Thoracic aorta (tissue), 2 donors: ENCODE data around the gene USP40. TPM values are rescaled to one million over a fixed set of nuclear protein-coding genes. Genes with fewer than 3 reads are reported as not detected.

Experiments
- ATAC-seq: fragments of 150-250 bp; one replicate; pipeline ENCODE4 v1.8.0; 2017; ENCODE audit warnings: low read depth; ENCODE audit not compliant: insufficient number of reproducible peaks, low FRiP score
- DNase-seq: peaks from one replicate; pipeline ENCODE4 v3.0.0-alpha.2; 2020; ENCODE audit warnings: low spot score
- H3K27ac ChIP-seq, 2 donors: fragments of 200-600 bp; sonication (generic); 1 replicate in 1 of 2; 2 replicates in 1 of 2; pipeline ENCODE4 v1.5.1; 2016; ENCODE audit warnings: mild to moderate bottlenecking in 2 of 2, moderate library complexity in 2 of 2
- H3K27me3 ChIP-seq: fragments of 200-600 bp; sonication (generic); replicated peaks from 2 replicates; pipeline ENCODE4 v1.6.0; 2016; ENCODE audit warnings: mild to moderate bottlenecking; ENCODE audit not compliant: insufficient read depth
- H3K36me3 ChIP-seq: fragments of 200-600 bp; sonication (generic); one replicate; pipeline ENCODE4 v1.5.1; 2016
- H3K4me1 ChIP-seq, 2 donors: fragments of 200-600 bp; sonication (generic); 1 replicate in 1 of 2; 2 replicates in 1 of 2; pipeline versions ENCODE4 v1.5.1 to v1.6.0; 2016; ENCODE audit warnings: low read depth in 2 of 2, mild to moderate bottlenecking in 1 of 2; ENCODE audit not compliant: control insufficient read depth in 1 of 2
- H3K4me3 ChIP-seq: fragments of 200-600 bp; sonication (generic); 2 replicates; pipeline ENCODE4 v1.5.1; 2016; ENCODE audit warnings: mild to moderate bottlenecking
- H3K9me3 ChIP-seq: fragments of 200-600 bp; sonication (generic); 2 replicates; pipeline ENCODE4 v1.5.1; 2016
- CTCF ChIP-seq: fragments of 200-600 bp; sonication (generic); IDR thresholded peaks from one replicate; pipeline ENCODE4 v1.5.1; 2019; ENCODE audit warnings: antibody characterized with exemption
- total RNA-seq, 2 donors: library from RNA; depleted of rRNA; stranded (reverse); fragments of >200 nt; gene quantifications; one replicate each; pipeline versions ENCODE4 v1.1.0 to v1.2.3, GENCODE V29; 2016

USP40 gene
- total RNA-seq, 2 donors from 2014 or later, result 23.3 to 30.0 TPM

- H3K4me3 ChIP-seq, result no peak overlapping the region
- H3K4me1 ChIP-seq, result peaks cover 0 to 2% of the 10 kb centered on the region in 2 donors
- TF ChIP-seq CTCF, result no peak
- no peak for DNase-seq
- H3K9me3 ChIP-seq, result peaks cover 15% of the 10 kb centered on the region
- no peak overlapping the region for H3K27ac ChIP-seq
- no peak for ATAC-seq
- H3K27me3 ChIP-seq, result no peaks in the 10 kb centered on the region
- peaks cover 6% of the 10 kb centered on the region for H3K36me3 ChIP-seq
Observed at GRCh38 chr2:233499928-233500327, 66.7 kb downstream of the USP40 start.

- Histone ChIP-seq H3K9me3 (peaks cover 4% of the 10 kb centered on the region), H3K27ac (no peak overlapping the region), H3K4me3 (no peak overlapping the region), H3K27me3 (no peaks in the 10 kb centered on the region), H3K36me3 (peaks cover 6% of the 10 kb centered on the region), H3K4me1 (no peaks in the 10 kb centered on the region)
- TF ChIP-seq CTCF, result no peak
- ATAC-seq, result no peak
- no peak for DNase-seq
Observed at GRCh38 chr2:233498126-233498525, 68.5 kb downstream of the USP40 start.

GRCh38 chr2:233497692-233498091 is 68.9 kb downstream of the USP40 start:
- ATAC-seq, result no peak
- no peak for TF ChIP-seq CTCF

DNA sequence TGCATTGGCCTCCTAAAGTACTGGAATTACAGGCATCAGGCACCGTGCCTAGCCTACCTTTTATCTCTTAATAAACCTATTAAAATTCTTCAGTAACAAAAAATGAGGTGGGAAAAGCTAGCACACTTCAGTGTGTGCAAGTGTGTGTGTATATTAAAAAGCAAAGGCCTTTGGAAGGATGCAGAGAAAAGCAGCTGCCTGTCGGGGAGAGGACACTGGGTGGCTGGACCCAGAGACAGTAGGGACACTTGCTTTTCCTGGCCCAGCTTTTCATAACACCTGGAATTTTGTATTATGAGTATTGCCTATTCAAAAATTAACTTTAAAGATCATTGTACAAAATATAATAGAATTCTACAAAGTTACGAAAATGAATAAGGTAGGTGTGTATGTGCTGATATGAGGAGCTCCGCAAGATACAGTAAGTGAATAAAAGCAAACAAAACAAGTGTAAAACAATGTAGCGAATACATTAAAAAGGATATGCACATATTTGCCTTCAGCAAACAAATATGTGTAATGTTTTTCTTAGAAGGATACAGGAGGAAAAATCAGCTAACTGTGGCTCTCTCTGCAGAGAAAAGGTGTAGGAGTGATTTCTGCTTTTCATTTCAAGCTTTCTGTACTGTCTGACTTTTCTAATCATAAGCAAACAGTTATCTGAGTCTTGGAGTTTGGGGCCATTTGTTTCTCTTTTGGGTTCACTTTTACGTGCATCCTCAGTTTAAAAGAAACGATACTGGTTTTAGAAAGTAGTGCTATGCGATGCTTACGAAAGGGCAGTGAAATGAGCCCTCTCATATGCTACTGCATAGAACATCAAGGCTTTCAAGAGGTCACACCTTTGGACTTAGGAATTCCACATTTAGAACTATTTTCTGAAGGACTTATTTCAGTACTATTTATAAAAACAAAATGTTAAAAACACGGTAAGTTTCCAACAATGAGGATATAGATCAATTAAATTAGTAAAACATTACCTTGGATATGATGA is 70.8 kb downstream of the USP40 start:
- DNase-seq (no peak), ATAC-seq (no peak)
- H3K4me1 ChIP-seq, result no peaks in the 10 kb centered on the region
- H3K36me3 ChIP-seq, result peaks cover 6% of the 10 kb centered on the region
- no peak overlapping the region for H3K4me3 ChIP-seq
- H3K27me3 ChIP-seq, result no peaks in the 10 kb centered on the region
- H3K9me3 ChIP-seq, result no peaks in the 10 kb centered on the region
- H3K27ac ChIP-seq, result no peak overlapping the region
- no peak for TF ChIP-seq CTCF

More at GRCh38 chr2:233497692-233498091, 68.9 kb downstream of the USP40 start:
- Histone ChIP-seq H3K36me3 (peaks cover 6% of the 10 kb centered on the region), H3K4me3 (no peak overlapping the region), H3K9me3 (no peaks in the 10 kb centered on the region), H3K27ac (no peak overlapping the region), H3K27me3 (no peaks in the 10 kb centered on the region), H3K4me1 (no peaks in the 10 kb centered on the region)
- DNase-seq, result no peak

- Histone ChIP-seq H3K9me3 (no peaks in the 10 kb centered on the region), H3K27ac (no peak overlapping the region), H3K4me3 (no peak overlapping the region), H3K27me3 (no peaks in the 10 kb centered on the region), H3K4me1 (peaks cover 15 to 27% of the 10 kb centered on the region in 2 donors), H3K36me3 (peaks cover 5% of the 10 kb centered on the region)
- TF ChIP-seq CTCF, result no peak
- DNase-seq (no peak), ATAC-seq (no peak)
Observed at GRCh38 chr2:233492751-233493150, 73.8 kb downstream of the USP40 start.
